ENCODE data around the gene ALG1.
"Not testable (repeated sequence)": the region's sequence is repeated elsewhere in the genome, so short reads cannot be mapped to it uniquely, and the experiment has no call there.

GRCh38 chr16:5088936-5089335 lies 17.3 kb downstream of the ALG1 start:
- TF ChIP-seq POLR2A (IDR thresholded peaks at IDR 0.05; ENCODE audit: low read depth, low read length); TAF1 (IDR thresholded peaks at IDR 0.05; ENCODE audit: borderline replicate concordance, low read depth, low read length): not testable (repeated sequence)
